HL-60 (cell line): ENCODE data around the gene HOMER1.

Source experiments
- CTCF ChIP-seq: IDR thresholded peaks from one replicate; pipeline ENCODE4 v1.5.1; 2011; ENCODE audit warnings: low read length, control low read depth, inconsistent platforms; ENCODE audit not compliant: insufficient read depth
- POLR2AphosphoS5 ChIP-seq: IDR thresholded peaks from 2 replicates; pipeline ENCODE4 v1.6.1; 2012; ENCODE audit warnings: low read depth
- REST ChIP-seq: IDR thresholded peaks from 2 replicates; pipeline ENCODE4 v1.6.1; 2012; ENCODE audit warnings: low read depth; ENCODE audit not compliant: insufficient replicate concordance
- SPI1 ChIP-seq: IDR thresholded peaks from 2 replicates; pipeline ENCODE4 v1.6.1; 2012; ENCODE audit warnings: low read depth, mild to moderate bottlenecking, borderline replicate concordance

GRCh38 chr5:79397080-79397479, 116.9 kb downstream of the HOMER1 start:
- TF ChIP-seq CTCF (no peak), SPI1 (no peak), REST (no peak), POLR2AphosphoS5 (no peak)
